ENCODE results near the gene DLGAP1. TPM values are rescaled to one million over a fixed set of nuclear protein-coding genes. Genes with fewer than 3 reads are reported as not detected.
"Not testable (repeated sequence)": the region's sequence is repeated elsewhere in the genome, so short reads cannot be mapped to it uniquely, and the experiment has no call there.

Gene DLGAP1
- total RNA-seq, 1 donor from 2014 or later = 11.5 TPM

GRCh38 chr18:4293337-4293736 lies 161.8 kb downstream of the DLGAP1 start:
- no peaks in the 10 kb centered on the region for H3K36me3 Mint-ChIP-seq (ENCODE audit: low read depth)
- H3K27ac Mint-ChIP-seq (ENCODE audit: unreplicated experiment) = no peak overlapping the region
- H3K9me3 Mint-ChIP-seq = peaks cover 4% of the 10 kb centered on the region
- no peak overlapping the region for H3K4me3 Mint-ChIP-seq
- TF ChIP-seq CTCF (conservative IDR thresholded peaks at IDR 0.05) = no peak
- peaks cover 7% of the 10 kb centered on the region for H3K4me1 Mint-ChIP-seq
- no peak for DNase-seq (ENCODE audit: low read depth, low spot score)
- H3K27me3 Mint-ChIP-seq (ENCODE audit: low read depth) = no peaks in the 10 kb centered on the region

GRCh38 chr18:4292696-4293095 lies 162.4 kb downstream of the DLGAP1 start:
- Mint-ChIP-seq H3K36me3 (ENCODE audit: low read depth) (no peaks in the 10 kb centered on the region), H3K4me3 (no peak overlapping the region), H3K27me3 (ENCODE audit: low read depth) (no peaks in the 10 kb centered on the region), H3K27ac (ENCODE audit: unreplicated experiment) (no peak overlapping the region), H3K9me3 (peaks cover 4% of the 10 kb centered on the region), H3K4me1 (peaks cover 7% of the 10 kb centered on the region)
- no peak for TF ChIP-seq CTCF (conservative IDR thresholded peaks at IDR 0.05)
- no peak for DNase-seq (ENCODE audit: low read depth, low spot score)

GRCh38 chr18:4287340-4287739 lies 167.8 kb downstream of the DLGAP1 start:
- not testable (repeated sequence) for H3K9me3 Mint-ChIP-seq; DNase-seq (ENCODE audit: low read depth, low spot score); H3K36me3 Mint-ChIP-seq (ENCODE audit: low read depth); H3K27ac Mint-ChIP-seq (ENCODE audit: unreplicated experiment); H3K4me3 Mint-ChIP-seq; H3K27me3 Mint-ChIP-seq (ENCODE audit: low read depth)
- peaks cover 43% of the 10 kb centered on the region for H3K4me1 Mint-ChIP-seq

- TF ChIP-seq CTCF (conservative IDR thresholded peaks at IDR 0.05) = no peak
- H3K9me3 Mint-ChIP-seq = peaks cover 4% of the 10 kb centered on the region
- H3K4me1 Mint-ChIP-seq = peaks cover 43% of the 10 kb centered on the region
These were observed 168.9 kb downstream of the DLGAP1 start for GRCh38 chr18:4286256-4286655.

GRCh38 chr18:4285525-4285924 lies 169.6 kb downstream of the DLGAP1 start:
- no peak for TF ChIP-seq CTCF (conservative IDR thresholded peaks at IDR 0.05)
- Mint-ChIP-seq H3K9me3 (peaks cover 4% of the 10 kb centered on the region), H3K27ac (ENCODE audit: unreplicated experiment) (no peak overlapping the region), H3K4me3 (no peak overlapping the region), H3K4me1 (peaks cover 43% of the 10 kb centered on the region), H3K36me3 (ENCODE audit: low read depth) (no peaks in the 10 kb centered on the region), H3K27me3 (ENCODE audit: low read depth) (no peaks in the 10 kb centered on the region)
- DNase-seq (ENCODE audit: low read depth, low spot score) = no peak

More at GRCh38 chr18:4286256-4286655, 168.9 kb downstream of the DLGAP1 start:
- no peaks in the 10 kb centered on the region for H3K36me3 Mint-ChIP-seq (ENCODE audit: low read depth)
- no peak for DNase-seq (ENCODE audit: low read depth, low spot score)
- no peaks in the 10 kb centered on the region for H3K27me3 Mint-ChIP-seq (ENCODE audit: low read depth)
- peak overlapping the region; percentile 53 for H3K27ac Mint-ChIP-seq (ENCODE audit: unreplicated experiment)
- no peak overlapping the region for H3K4me3 Mint-ChIP-seq

GRCh38 chr18:4284528-4284927 lies 170.6 kb downstream of the DLGAP1 start:
- H3K27ac Mint-ChIP-seq (ENCODE audit: unreplicated experiment) = no peak overlapping the region
- peaks cover 4% of the 10 kb centered on the region for H3K9me3 Mint-ChIP-seq
- H3K36me3 Mint-ChIP-seq (ENCODE audit: low read depth) = no peaks in the 10 kb centered on the region
- H3K4me3 Mint-ChIP-seq = no peak overlapping the region
- no peak for TF ChIP-seq CTCF (conservative IDR thresholded peaks at IDR 0.05)
- peaks cover 43% of the 10 kb centered on the region for H3K4me1 Mint-ChIP-seq
- no peaks in the 10 kb centered on the region for H3K27me3 Mint-ChIP-seq (ENCODE audit: low read depth)
- DNase-seq (ENCODE audit: low read depth, low spot score) = no peak
